Measurements from ENCODE around the gene MTA2. TPM values are rescaled to one million over a fixed set of nuclear protein-coding genes. Genes with fewer than 3 reads are reported as not detected.

Gene MTA2
- total and polyA plus RNA-seq, 10 of the 15 experiments (the other 5 are each of a cell fraction or from before 2014, with no cell fraction given) = 6.7 to 201 (median 113) TPM

GRCh38 chr11:62611705-62612365, 10.2 kb upstream of the MTA2 start:
- FAIRE-seq (no peak), DNase-seq (ENCODE audit: low read depth, low spot score) (no peak), ATAC-seq (peak; percentile 54)
- H3K36me3 ChIP-seq (ENCODE audit: control insufficient read depth in 2 of 2, insufficient read depth in 2 of 2, low read length in 1 of 2) = no peaks in the 10 kb centered on the region; a peak in 1 of 4 replicates
- peak overlapping the region; percentile 85 for H2AFZ ChIP-seq (ENCODE audit: control insufficient read depth, low read depth, low read length)
- H3K9me3 ChIP-seq (replicated peaks; ENCODE audit: control insufficient read depth, insufficient read depth, low read length) = no peaks in the 10 kb centered on the region
- H3K9ac ChIP-seq (ENCODE audit: control insufficient read depth, insufficient read depth, low read length) = peak overlapping the region; percentile 95
- ChIA-PET SMC1A (ENCODE audit: uncharacterized antibody, unreplicated experiment) (interaction anchor here (0.7 to 2.9 kb wide), 9 partner anchors 10 to 142 kb away, joined by 3 to 19 read pairs (median 4); partner anchors contain the start of genes B3GAT3, INTS5, MTA2 and TUT1), RAD21 (ENCODE audit: unreplicated experiment) (interaction anchor here (0.8 to 2.1 kb wide), 9 partner anchors 10 to 242 kb away, joined by 3 to 9 read pairs (median 4); partner anchors contain the start of genes B3GAT3, C11orf98, CSKMT and MTA2), POLR2A (interaction anchor here (0.5 to 2.6 kb wide), 16 partner anchors 8 to 245 kb away, joined by 3 to 13 read pairs (median 5); partner anchors contain the start of genes B3GAT3, C11orf98, CSKMT and LBHD1), CTCF (interaction anchor here (0.5 to 4.9 kb wide), 17 partner anchors 9 to 1067 kb away, joined by 3 to 41 read pairs (median 4); partner anchors contain the start of genes B3GAT3, MTA2, SLC3A2 and TUT1)
- H3K79me2 ChIP-seq (ENCODE audit: control insufficient read depth, insufficient read depth, low read length) = peaks cover 16% of the 10 kb centered on the region
- no peaks in the 10 kb centered on the region for H4K20me1 ChIP-seq (ENCODE audit: control insufficient read depth, insufficient read depth)
- peak overlapping the region; percentile 97 for H3K4me2 ChIP-seq (ENCODE audit: control insufficient read depth, insufficient read depth)
- no TSS peak for BruUV-seq (replicated peaks)
- in situ Hi-C loops (cut with MboI) = no loop called here
- H3K27me3 ChIP-seq (replicated peaks in 1 of 2; ENCODE audit: control insufficient read depth in 2 of 2, insufficient read depth in 2 of 2, low read length in 1 of 2) = no peaks in the 10 kb centered on the region
- WGBS (ENCODE audit: insufficient coverage, insufficient replicate concordance, low lambda C conversion rate, missing lambda C conversion rate) = under 1% methylated on average over 34 of the region's 34 CpGs
- peaks cover 14% of the 10 kb centered on the region for H3K4me1 ChIP-seq (ENCODE audit: control insufficient read depth, insufficient read depth, low read length)
- H3K27ac ChIP-seq (ENCODE audit: control insufficient read depth, insufficient read depth) = peak overlapping the region; percentile 81
- intact Hi-C loops (cut with micrococcal nuclease; ENCODE audit: unreplicated experiment) = loop anchor here (5.0 kb wide), 1 partner anchor 60 kb away; the partner anchor contains the start of genes LBHD1 and UQCC3
- H3K4me3 ChIP-seq = peak overlapping the region; percentile 94
- TF ChIP-seq RB1 (IDR thresholded peaks at IDR 0.05; ENCODE audit: borderline replicate concordance) = no peak
- TF ChIP-seq SMARCA5 (IDR thresholded peaks at IDR 0.05) = peak; percentile 65; the same call in 1 of the 2 replicates
- 0 out of 2 replicates have a peak, but pooled peaks have one; percentile 10 for TF ChIP-seq HCFC1 (IDR thresholded peaks at IDR 0.05; ENCODE audit: low read length)
- no peak for TF ChIP-seq IRF4 (IDR thresholded peaks at IDR 0.05; ENCODE audit: low read depth, low read length)
- TF ChIP-seq CREB1 (IDR thresholded peaks at IDR 0.05; ENCODE audit: low read depth) = no peak
- TF ChIP-seq, protein P1, sequence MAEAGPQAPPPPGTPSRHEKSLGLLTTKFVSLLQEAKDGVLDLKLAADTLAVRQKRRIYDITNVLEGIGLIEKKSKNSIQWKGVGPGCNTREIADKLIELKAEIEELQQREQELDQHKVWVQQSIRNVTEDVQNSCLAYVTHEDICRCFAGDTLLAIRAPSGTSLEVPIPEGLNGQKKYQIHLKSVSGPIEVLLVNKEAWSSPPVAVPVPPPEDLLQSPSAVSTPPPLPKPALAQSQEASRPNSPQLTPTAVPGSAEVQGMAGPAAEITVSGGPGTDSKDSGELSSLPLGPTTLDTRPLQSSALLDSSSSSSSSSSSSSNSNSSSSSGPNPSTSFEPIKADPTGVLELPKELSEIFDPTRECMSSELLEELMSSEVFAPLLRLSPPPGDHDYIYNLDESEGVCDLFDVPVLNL (IDR thresholded peaks at IDR 0.05; ENCODE audit: low read depth, low read length) = 0 out of 2 replicates have a peak, but pooled peaks have one; percentile 16
- TF ChIP-seq POLR2AphosphoS2 (IDR thresholded peaks at IDR 0.05; ENCODE audit: low read depth, low read length) = no peak
- no peak for TF ChIP-seq SMAD1 (IDR thresholded peaks at IDR 0.05; ENCODE audit: low read depth, partially characterized antibody)
- TF ChIP-seq ZNF24 (IDR thresholded peaks at IDR 0.05) = no peak
- 0 out of 2 replicates have a peak, but pooled peaks have one; percentile 39 for TF ChIP-seq MTA2 (IDR thresholded peaks at IDR 0.05; ENCODE audit: low read depth)
- TF ChIP-seq, protein P2, sequence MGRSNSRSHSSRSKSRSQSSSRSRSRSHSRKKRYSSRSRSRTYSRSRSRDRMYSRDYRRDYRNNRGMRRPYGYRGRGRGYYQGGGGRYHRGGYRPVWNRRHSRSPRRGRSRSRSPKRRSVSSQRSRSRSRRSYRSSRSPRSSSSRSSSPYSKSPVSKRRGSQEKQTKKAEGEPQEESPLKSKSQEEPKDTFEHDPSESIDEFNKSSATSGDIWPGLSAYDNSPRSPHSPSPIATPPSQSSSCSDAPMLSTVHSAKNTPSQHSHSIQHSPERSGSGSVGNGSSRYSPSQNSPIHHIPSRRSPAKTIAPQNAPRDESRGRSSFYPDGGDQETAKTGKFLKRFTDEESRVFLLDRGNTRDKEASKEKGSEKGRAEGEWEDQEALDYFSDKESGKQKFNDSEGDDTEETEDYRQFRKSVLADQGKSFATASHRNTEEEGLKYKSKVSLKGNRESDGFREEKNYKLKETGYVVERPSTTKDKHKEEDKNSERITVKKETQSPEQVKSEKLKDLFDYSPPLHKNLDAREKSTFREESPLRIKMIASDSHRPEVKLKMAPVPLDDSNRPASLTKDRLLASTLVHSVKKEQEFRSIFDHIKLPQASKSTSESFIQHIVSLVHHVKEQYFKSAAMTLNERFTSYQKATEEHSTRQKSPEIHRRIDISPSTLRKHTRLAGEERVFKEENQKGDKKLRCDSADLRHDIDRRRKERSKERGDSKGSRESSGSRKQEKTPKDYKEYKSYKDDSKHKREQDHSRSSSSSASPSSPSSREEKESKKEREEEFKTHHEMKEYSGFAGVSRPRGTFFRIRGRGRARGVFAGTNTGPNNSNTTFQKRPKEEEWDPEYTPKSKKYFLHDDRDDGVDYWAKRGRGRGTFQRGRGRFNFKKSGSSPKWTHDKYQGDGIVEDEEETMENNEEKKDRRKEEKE (IDR thresholded peaks at IDR 0.05) = no peak
- TF ChIP-seq YBX1 (IDR thresholded peaks at IDR 0.05) = no peak
- 0 out of 2 replicates have a peak, but pooled peaks have one; percentile 59 for TF ChIP-seq GATAD2B (conservative IDR thresholded peaks at IDR 0.05; ENCODE audit: low read depth)
- no peak for TF ChIP-seq RELA (IDR thresholded peaks at IDR 0.05; ENCODE audit: borderline replicate concordance, partially characterized antibody)
- no peak for TF ChIP-seq RAD21 (IDR thresholded peaks at IDR 0.05; ENCODE audit: insufficient read depth, low read depth, low read length)
- TF ChIP-seq FOS (IDR thresholded peaks at IDR 0.05; ENCODE audit: borderline replicate concordance, extremely low read depth, insufficient read length) = no peak
- peak; percentile 43; the same call in 1 of the 2 replicates for TF ChIP-seq RELB (IDR thresholded peaks at IDR 0.05; ENCODE audit: low read depth)
- TF ChIP-seq MYB (IDR thresholded peaks at IDR 0.05; ENCODE audit: borderline replicate concordance, low read depth, low read length) = no peak
- TF ChIP-seq NRF1 (conservative IDR thresholded peaks at IDR 0.05; ENCODE audit: low read depth, low read length) = no peak

Measured in GM12878 (cell line).